ENCODE results near the gene CROCC.
"Not testable (repeated sequence)": the region's sequence is repeated elsewhere in the genome, so short reads cannot be mapped to it uniquely, and the experiment has no call there.

CROCC gene

GRCh38 chr1:16903054-16903453, 18.7 kb upstream of the CROCC start:
- Mint-ChIP-seq H3K9me3 (no peaks in the 10 kb centered on the region), H3K36me3 (ENCODE audit: insufficient read depth) (peaks cover 6% of the 10 kb centered on the region)
- ATAC-seq (replicated peaks; ENCODE audit: extremely low read depth, poor library complexity, severe bottlenecking): no peak

GRCh38 chr1:16903458-16903796, 18.3 kb upstream of the CROCC start:
- no peak for DNase-seq (ENCODE audit: low spot score in 2 of 2)
- peaks cover 5% of the 10 kb centered on the region for H3K36me3 Mint-ChIP-seq (ENCODE audit: insufficient read depth)
- H3K4me1 Mint-ChIP-seq: peaks cover 25% of the 10 kb centered on the region
- no peak for ATAC-seq (replicated peaks; ENCODE audit: extremely low read depth, poor library complexity, severe bottlenecking)
- no peak overlapping the region for H3K27ac Mint-ChIP-seq (ENCODE audit: low read depth)
- H3K9me3 Mint-ChIP-seq: no peaks in the 10 kb centered on the region
- H3K27me3 Mint-ChIP-seq: no peaks in the 10 kb centered on the region
- H3K4me3 Mint-ChIP-seq: no peak overlapping the region

More at GRCh38 chr1:16903054-16903453, 18.7 kb upstream of the CROCC start:
- no peak for DNase-seq (ENCODE audit: low spot score in 2 of 2)
- Mint-ChIP-seq H3K27me3 (no peaks in the 10 kb centered on the region), H3K27ac (ENCODE audit: low read depth) (peak overlapping the region; percentile 71), H3K4me1 (peaks cover 25% of the 10 kb centered on the region), H3K4me3 (no peak overlapping the region)

- H3K4me3 Mint-ChIP-seq: no peak overlapping the region
- H3K9me3 Mint-ChIP-seq: no peaks in the 10 kb centered on the region
- peaks cover 5% of the 10 kb centered on the region for H3K36me3 Mint-ChIP-seq (ENCODE audit: insufficient read depth)
- ATAC-seq (replicated peaks; ENCODE audit: extremely low read depth, poor library complexity, severe bottlenecking) (peak; percentile 93), DNase-seq (ENCODE audit: low spot score in 2 of 2) (peak; percentile 97 to 100)
- no peak overlapping the region for H3K27ac Mint-ChIP-seq (ENCODE audit: low read depth)
- no peaks in the 10 kb centered on the region for H3K27me3 Mint-ChIP-seq
- H3K4me1 Mint-ChIP-seq: peaks cover 26% of the 10 kb centered on the region
Observed at GRCh38 chr1:16904560-16905109, 17.1 kb upstream of the CROCC start.

- H3K9me3 Mint-ChIP-seq: no peaks in the 10 kb centered on the region
- no peak overlapping the region for H3K27ac Mint-ChIP-seq (ENCODE audit: low read depth)
- peaks cover 6% of the 10 kb centered on the region for H3K36me3 Mint-ChIP-seq (ENCODE audit: insufficient read depth)
- peaks cover 31% of the 10 kb centered on the region for H3K4me1 Mint-ChIP-seq
- H3K27me3 Mint-ChIP-seq: no peaks in the 10 kb centered on the region
- ATAC-seq (replicated peaks; ENCODE audit: extremely low read depth, poor library complexity, severe bottlenecking): peak; percentile 75
- no peak for DNase-seq (ENCODE audit: low spot score in 2 of 2)
- no peak overlapping the region for H3K4me3 Mint-ChIP-seq
Observed at GRCh38 chr1:16905110-16905867, 16.4 kb upstream of the CROCC start.

- no peak overlapping the region for H3K4me3 Mint-ChIP-seq
- H3K9me3 Mint-ChIP-seq: no peaks in the 10 kb centered on the region
- no peak for DNase-seq (ENCODE audit: low spot score in 2 of 2)
- no peak for ATAC-seq (replicated peaks; ENCODE audit: extremely low read depth, poor library complexity, severe bottlenecking)
- no peaks in the 10 kb centered on the region for H3K27me3 Mint-ChIP-seq
- H3K4me1 Mint-ChIP-seq: peaks cover 30% of the 10 kb centered on the region
- peaks cover 6% of the 10 kb centered on the region for H3K36me3 Mint-ChIP-seq (ENCODE audit: insufficient read depth)
- H3K27ac Mint-ChIP-seq (ENCODE audit: low read depth): no peak overlapping the region
Observed at GRCh38 chr1:16905868-16906702, 15.6 kb upstream of the CROCC start.

GRCh38 chr1:16906873-16907272, 14.9 kb upstream of the CROCC start:
- Mint-ChIP-seq H3K27me3 (no peaks in the 10 kb centered on the region), H3K36me3 (ENCODE audit: insufficient read depth) (peaks cover 6% of the 10 kb centered on the region), H3K9me3 (no peaks in the 10 kb centered on the region), H3K4me3 (no peak overlapping the region), H3K4me1 (peaks cover 23% of the 10 kb centered on the region), H3K27ac (ENCODE audit: low read depth) (no peak overlapping the region)
- DNase-seq (ENCODE audit: low spot score in 2 of 2): no peak
- no peak for ATAC-seq (replicated peaks; ENCODE audit: extremely low read depth, poor library complexity, severe bottlenecking)

- no peak overlapping the region for H3K4me3 Mint-ChIP-seq
- no peak for ATAC-seq (replicated peaks; ENCODE audit: extremely low read depth, poor library complexity, severe bottlenecking)
- no peaks in the 10 kb centered on the region for H3K27me3 Mint-ChIP-seq
- H3K4me1 Mint-ChIP-seq: peaks cover 14% of the 10 kb centered on the region
- no peaks in the 10 kb centered on the region for H3K9me3 Mint-ChIP-seq
- no peak for DNase-seq (ENCODE audit: low spot score in 2 of 2)
- peaks cover 3% of the 10 kb centered on the region for H3K36me3 Mint-ChIP-seq (ENCODE audit: insufficient read depth)
- no peak overlapping the region for H3K27ac Mint-ChIP-seq (ENCODE audit: low read depth)
Observed at GRCh38 chr1:16907870-16908758, 13.6 kb upstream of the CROCC start.

- not testable (repeated sequence) for H3K27me3 Mint-ChIP-seq; H3K9me3 Mint-ChIP-seq; H3K36me3 Mint-ChIP-seq (ENCODE audit: insufficient read depth); H3K27ac Mint-ChIP-seq (ENCODE audit: low read depth); H3K4me3 Mint-ChIP-seq; ATAC-seq (replicated peaks; ENCODE audit: extremely low read depth, poor library complexity, severe bottlenecking); DNase-seq (ENCODE audit: low spot score in 2 of 2)
- peaks cover 26% of the 10 kb centered on the region for H3K4me1 Mint-ChIP-seq
Observed at GRCh38 chr1:16911851-16912721, 9.6 kb upstream of the CROCC start.

- ATAC-seq (replicated peaks; ENCODE audit: extremely low read depth, poor library complexity, severe bottlenecking); H3K36me3 Mint-ChIP-seq (ENCODE audit: insufficient read depth); H3K27me3 Mint-ChIP-seq; DNase-seq (ENCODE audit: low spot score in 2 of 2); H3K9me3 Mint-ChIP-seq; H3K27ac Mint-ChIP-seq (ENCODE audit: low read depth): not testable (repeated sequence)
- H3K4me3 Mint-ChIP-seq: peak overlapping the region; percentile 78
- H3K4me1 Mint-ChIP-seq: peaks cover 26% of the 10 kb centered on the region
Observed at GRCh38 chr1:16912742-16913141, 9.0 kb upstream of the CROCC start.

- ATAC-seq (replicated peaks; ENCODE audit: extremely low read depth, poor library complexity, severe bottlenecking) (no peak), DNase-seq (ENCODE audit: low spot score in 2 of 2) (no peak)
- H3K27ac Mint-ChIP-seq (ENCODE audit: low read depth): peak overlapping the region; percentile 55
- H3K9me3 Mint-ChIP-seq: no peaks in the 10 kb centered on the region
- H3K4me3 Mint-ChIP-seq: peak overlapping the region; percentile 78
- H3K36me3 Mint-ChIP-seq (ENCODE audit: insufficient read depth): peaks cover 2% of the 10 kb centered on the region
- peaks cover 26% of the 10 kb centered on the region for H3K4me1 Mint-ChIP-seq
- H3K27me3 Mint-ChIP-seq: no peaks in the 10 kb centered on the region
Observed at GRCh38 chr1:16913181-16913832, 8.4 kb upstream of the CROCC start.
